Fibroblast of the aortic adventitia (primary cell): ENCODE measurements around the gene NSD1. TPM values are rescaled to one million over a fixed set of nuclear protein-coding genes. Genes with fewer than 3 reads are reported as not detected.

Experiments
- DNase-seq: peaks from one replicate; pipeline ENCODE4 v3.0.0-alpha.2; 2010; ENCODE audit warnings: low read depth
- H3K4me3 ChIP-seq: 2 replicates; pipeline ENCODE4 v1.5.1; 2011; ENCODE audit warnings: low read depth, mild to moderate bottlenecking, control low read depth, low read length, moderate library complexity
- total RNA-seq: library from RNA; depleted of rRNA; stranded (reverse); fragments of >200 nt; gene quantifications from 2 replicates; pipeline ENCODE4 v1.2.3, GENCODE V29; 2012; ENCODE audit warnings: low replicate concordance
- TF ChIP-seq, protein P1 (sequence below): IDR thresholded peaks from 2 replicates; pipeline ENCODE4 v1.5.1; 2011; ENCODE audit warnings: mild to moderate bottlenecking, low read length, control low read depth, inconsistent platforms; ENCODE audit not compliant: insufficient read depth

The NSD1 gene
- total RNA-seq, 1 donor, result 50.3 TPM

DNA sequence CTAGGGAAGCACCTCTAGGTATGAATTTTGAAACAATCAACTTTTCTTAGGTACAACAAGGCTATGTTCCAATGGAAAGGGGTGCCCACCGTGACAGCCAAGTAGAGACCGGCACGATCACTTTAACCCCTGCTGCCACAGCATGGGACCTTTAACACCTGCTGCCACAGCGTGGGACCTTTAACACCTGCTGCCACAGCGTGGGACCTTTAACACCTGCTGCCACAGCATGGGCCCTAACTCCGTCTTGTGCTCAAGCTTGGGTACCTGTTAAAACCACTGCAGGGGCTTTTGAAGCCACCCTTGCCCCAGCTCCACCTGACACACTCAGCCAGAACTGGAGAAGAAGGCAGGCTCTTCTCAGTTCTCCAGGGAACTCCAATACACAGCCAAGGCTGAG lies 196.3 kb downstream of the NSD1 start:
- TF ChIP-seq, protein P1, sequence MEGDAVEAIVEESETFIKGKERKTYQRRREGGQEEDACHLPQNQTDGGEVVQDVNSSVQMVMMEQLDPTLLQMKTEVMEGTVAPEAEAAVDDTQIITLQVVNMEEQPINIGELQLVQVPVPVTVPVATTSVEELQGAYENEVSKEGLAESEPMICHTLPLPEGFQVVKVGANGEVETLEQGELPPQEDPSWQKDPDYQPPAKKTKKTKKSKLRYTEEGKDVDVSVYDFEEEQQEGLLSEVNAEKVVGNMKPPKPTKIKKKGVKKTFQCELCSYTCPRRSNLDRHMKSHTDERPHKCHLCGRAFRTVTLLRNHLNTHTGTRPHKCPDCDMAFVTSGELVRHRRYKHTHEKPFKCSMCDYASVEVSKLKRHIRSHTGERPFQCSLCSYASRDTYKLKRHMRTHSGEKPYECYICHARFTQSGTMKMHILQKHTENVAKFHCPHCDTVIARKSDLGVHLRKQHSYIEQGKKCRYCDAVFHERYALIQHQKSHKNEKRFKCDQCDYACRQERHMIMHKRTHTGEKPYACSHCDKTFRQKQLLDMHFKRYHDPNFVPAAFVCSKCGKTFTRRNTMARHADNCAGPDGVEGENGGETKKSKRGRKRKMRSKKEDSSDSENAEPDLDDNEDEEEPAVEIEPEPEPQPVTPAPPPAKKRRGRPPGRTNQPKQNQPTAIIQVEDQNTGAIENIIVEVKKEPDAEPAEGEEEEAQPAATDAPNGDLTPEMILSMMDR, result no peak

DNA sequence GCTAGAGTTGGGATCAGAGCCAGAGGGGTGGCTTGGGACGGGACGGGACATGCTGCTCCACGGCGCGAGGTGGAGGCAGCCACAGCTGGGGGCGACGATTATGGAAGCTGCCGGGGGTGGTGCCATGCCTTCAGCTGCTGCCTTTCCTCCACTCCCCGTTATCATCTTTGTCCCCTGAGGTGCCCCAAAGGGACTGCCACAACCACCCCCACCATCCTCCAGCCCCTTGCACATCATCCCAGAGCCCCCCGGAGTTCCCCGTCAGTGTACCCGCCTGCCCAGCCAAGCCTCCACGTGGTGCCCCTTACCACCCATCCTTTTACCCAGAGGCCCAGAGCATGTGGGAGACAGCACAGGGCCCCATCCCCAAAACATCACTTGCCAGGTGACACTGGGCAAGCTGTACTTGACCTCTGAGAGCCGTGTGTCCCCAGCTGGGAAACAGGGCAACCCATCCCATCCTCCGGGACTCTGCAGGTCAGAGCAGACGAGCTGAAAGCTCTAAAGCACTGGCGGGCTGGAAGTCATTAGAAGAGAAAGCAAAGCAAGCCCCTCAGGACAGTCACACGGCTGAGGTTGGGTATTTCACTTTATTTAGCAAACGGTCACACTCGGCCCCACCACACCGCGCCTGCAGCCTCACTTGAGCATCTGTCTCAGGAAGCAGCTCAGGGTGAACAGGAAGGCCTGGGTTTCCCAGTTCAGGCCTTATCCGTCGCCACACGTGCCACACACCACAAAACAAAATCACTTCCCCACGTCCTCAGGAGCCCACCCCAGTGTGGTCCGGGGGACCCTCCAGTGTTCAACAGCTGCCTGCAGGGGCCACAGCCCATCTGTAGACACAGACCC lies 197.6 kb downstream of the NSD1 start:
- DNase-seq, result no peak
- TF ChIP-seq, protein P1, result no peak
- H3K4me3 ChIP-seq, result no peak overlapping the region

More for the DNA sequence above, 196.3 kb downstream of the NSD1 start:
- no peak for DNase-seq
- no peak overlapping the region for H3K4me3 ChIP-seq

DNA sequence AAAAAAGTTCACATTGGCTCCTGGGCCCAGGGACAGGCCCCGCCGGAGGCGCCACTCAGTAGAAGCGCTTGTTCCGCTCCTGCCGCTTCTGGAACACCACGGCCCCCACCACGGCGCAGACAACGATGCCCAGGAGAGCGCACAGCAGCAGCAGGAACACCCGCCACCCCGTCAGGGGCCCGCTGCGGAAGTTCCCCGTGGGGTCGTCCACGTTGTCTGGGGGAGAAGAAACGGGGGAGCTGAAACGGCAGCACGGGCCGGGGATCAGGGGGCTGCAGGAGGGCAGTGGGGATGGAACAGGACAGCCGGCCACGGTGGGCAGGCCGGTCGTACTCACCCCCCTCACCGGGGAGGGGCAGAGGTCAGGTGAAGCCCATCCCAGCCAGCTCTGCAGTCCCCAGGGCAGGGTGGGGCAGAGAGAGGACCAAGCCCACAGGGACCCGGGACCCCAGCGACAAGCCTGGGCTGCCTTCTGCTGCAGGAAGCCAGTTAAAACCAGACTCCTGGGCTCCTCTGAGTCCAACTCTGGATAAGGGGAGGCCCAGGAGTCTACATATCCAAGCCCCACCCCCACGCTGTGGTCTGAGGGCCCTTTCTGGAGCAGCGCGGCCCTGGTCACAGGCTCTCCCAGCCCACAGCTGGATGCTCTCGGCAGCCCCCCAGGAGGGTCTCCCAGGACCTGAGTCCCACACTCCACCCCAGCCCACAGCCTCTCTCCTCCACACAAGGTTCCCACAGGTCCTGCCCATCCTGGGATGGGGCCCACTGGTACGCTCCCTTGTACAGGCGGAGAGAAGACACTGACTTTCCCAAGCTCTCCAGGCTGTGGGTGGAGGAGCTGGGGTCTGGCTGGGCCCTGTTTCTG lies 198.7 kb downstream of the NSD1 start:
- TF ChIP-seq, protein P1, result no peak
- no peak for DNase-seq
- H3K4me3 ChIP-seq, result no peak overlapping the region

DNA sequence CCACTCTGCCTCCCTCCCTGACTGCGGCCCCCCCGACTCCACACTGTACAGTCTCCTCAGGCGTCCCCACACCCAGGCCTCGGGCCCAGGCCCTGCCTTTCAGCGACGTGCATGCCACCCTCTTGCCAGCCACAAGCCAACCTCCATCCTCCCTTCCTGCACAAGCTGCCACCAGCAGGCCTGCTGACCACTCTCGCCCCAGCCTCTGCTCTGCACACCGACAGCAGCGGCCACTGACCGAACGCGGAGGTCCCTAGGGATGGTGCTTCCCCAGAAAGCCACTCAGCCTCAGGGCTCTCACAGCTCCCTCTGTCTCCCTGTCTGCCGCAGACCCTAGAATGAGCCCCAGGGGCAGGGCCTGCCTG lies 199.3 kb downstream of the NSD1 start:
- H3K4me3 ChIP-seq, result no peak overlapping the region
- TF ChIP-seq, protein P1, result no peak
- no peak for DNase-seq

DNA sequence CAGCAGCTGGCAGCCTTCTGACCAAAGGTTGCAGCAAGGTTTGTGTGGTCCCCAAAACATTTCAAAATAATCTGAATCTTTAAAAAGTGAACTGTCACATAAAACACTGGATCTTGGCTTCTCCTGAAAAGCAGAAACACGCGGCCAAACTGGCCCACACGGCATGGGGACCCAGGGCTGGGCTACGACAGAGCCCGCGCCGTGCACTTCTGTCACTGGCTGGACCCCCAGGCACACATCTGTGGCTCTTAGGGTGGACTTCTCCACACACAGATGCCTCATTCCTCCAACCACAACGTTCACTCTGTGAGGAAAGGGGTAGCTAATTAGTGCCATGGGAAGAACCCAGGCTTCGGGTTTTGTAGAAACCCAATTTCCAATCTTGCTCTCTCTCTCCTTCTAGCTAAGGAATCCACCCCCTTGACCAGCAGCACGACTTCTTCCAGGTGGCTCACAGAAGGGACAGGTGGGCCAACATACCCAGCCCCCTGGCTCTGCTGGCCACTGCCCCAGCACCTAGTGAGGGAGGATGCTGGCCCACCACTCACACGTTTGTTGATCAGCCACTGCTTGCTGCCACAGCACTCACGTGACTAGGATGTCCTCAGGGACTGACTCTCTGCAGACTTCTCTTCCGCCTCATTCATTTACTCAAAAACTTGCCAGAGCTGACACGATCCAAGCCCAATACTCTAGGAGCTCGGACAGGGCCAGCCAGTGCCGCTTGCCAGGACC lies 200.0 kb downstream of the NSD1 start:
- TF ChIP-seq, protein P1, result no peak
- no peak overlapping the region for H3K4me3 ChIP-seq
- DNase-seq, result no peak

DNA sequence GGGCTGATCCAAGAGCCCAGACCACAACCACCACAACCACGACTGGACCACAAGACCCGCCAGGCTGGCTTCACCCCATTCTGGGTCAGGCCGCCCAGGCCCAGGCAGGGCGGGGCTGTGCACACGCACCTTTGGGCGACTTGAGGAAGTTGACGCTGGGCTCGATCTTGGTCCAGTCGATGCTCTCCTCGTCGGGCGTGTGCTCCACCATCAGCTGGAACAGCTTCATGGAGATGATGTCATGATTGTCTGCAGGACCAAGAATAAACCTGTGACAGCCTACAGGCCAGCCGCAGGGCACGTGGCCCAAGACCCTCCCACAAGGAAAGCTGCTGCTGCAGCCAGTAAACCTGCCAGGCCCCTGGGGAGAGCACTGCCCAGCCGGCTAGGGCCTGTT lies 200.6 kb downstream of the NSD1 start:
- H3K4me3 ChIP-seq, result no peak overlapping the region
- TF ChIP-seq, protein P1, result no peak
- DNase-seq, result peak; percentile 5
